ENCODE data around the gene NUP35.

- TF ChIP-seq TAF1 (IDR thresholded peaks at IDR 0.05; ENCODE audit: low read depth, low read length) (no peak), POLR2A (IDR thresholded peaks at IDR 0.05; ENCODE audit: low read depth, low read length) (no peak), POLR2AphosphoS5 (IDR thresholded peaks at IDR 0.05; ENCODE audit: low read depth, low read length) (no peak), SPI1 (IDR thresholded peaks at IDR 0.05; ENCODE audit: low read depth, low read length) (no peak)
Measured at GRCh38 chr2:183078163-183078463, 46.1 kb upstream of the NUP35 start.
